WERI-Rb-1 (cell line): ENCODE results near the gene RHOF.

Source experiments
- DNase-seq: peaks from one replicate; pipeline ENCODE4 v3.0.0-alpha.2; 2020
- H3K27ac ChIP-seq: fragments of 250-450 bp; sonication (Bioruptor Pico); 2 replicates; pipeline ENCODE4 v1.5.1; 2020; ENCODE audit warnings: mild to moderate bottlenecking, moderate library complexity
- H3K27me3 ChIP-seq: fragments of 250-450 bp; sonication (Bioruptor Pico); 2 replicates; pipeline ENCODE4 v1.5.1; 2021; ENCODE audit warnings: mild to moderate bottlenecking, low read depth, moderate library complexity; ENCODE audit not compliant: insufficient read depth, severe bottlenecking
- H3K36me3 ChIP-seq: fragments of 250-450 bp; sonication (Bioruptor Pico); 2 replicates; pipeline ENCODE4 v1.5.1; 2020; ENCODE audit warnings: mild to moderate bottlenecking, moderate library complexity
- H3K4me3 ChIP-seq: 2 replicates; pipeline ENCODE4 v1.5.1; 2011; ENCODE audit warnings: low read depth, mild to moderate bottlenecking, control low read depth, low read length
- H3K9me3 ChIP-seq: fragments of 250-450 bp; sonication (Bioruptor Pico); 2 replicates; pipeline ENCODE4 v1.5.1; 2021; ENCODE audit warnings: mild to moderate bottlenecking, moderate library complexity; ENCODE audit not compliant: severe bottlenecking
- CTCF ChIP-seq: IDR thresholded peaks from 2 replicates; pipeline ENCODE4 v1.5.1; 2011; ENCODE audit warnings: low read depth, mild to moderate bottlenecking, control low read depth, inconsistent platforms, low read length

The RHOF gene

GRCh38 chr12:121770388-121770787 lies 23.1 kb downstream of the RHOF start:
- Histone ChIP-seq H3K36me3 (peaks cover 44% of the 10 kb centered on the region), H3K9me3 (no peaks in the 10 kb centered on the region), H3K27me3 (no peaks in the 10 kb centered on the region), H3K27ac (peak overlapping the region; percentile 72), H3K4me3 (no peak overlapping the region)
- no peak for DNase-seq
- TF ChIP-seq CTCF = no peak

GRCh38 chr12:121769831-121770301 lies 23.6 kb downstream of the RHOF start:
- no peaks in the 10 kb centered on the region for H3K27me3 ChIP-seq
- peak; percentile 58 for DNase-seq
- no peaks in the 10 kb centered on the region for H3K9me3 ChIP-seq
- H3K27ac ChIP-seq = peak overlapping the region; percentile 72
- no peak for TF ChIP-seq CTCF
- H3K36me3 ChIP-seq = peaks cover 44% of the 10 kb centered on the region
- H3K4me3 ChIP-seq = no peak overlapping the region

GRCh38 chr12:121769297-121769830 lies 24.1 kb downstream of the RHOF start:
- Histone ChIP-seq H3K36me3 (peaks cover 47% of the 10 kb centered on the region), H3K27me3 (no peaks in the 10 kb centered on the region), H3K9me3 (no peaks in the 10 kb centered on the region), H3K4me3 (no peak overlapping the region), H3K27ac (peak overlapping the region; percentile 72)
- no peak for DNase-seq
- no peak for TF ChIP-seq CTCF

- no peak for TF ChIP-seq CTCF
- Histone ChIP-seq H3K4me3 (no peak overlapping the region), H3K36me3 (peaks cover 47% of the 10 kb centered on the region), H3K9me3 (no peaks in the 10 kb centered on the region), H3K27me3 (no peaks in the 10 kb centered on the region), H3K27ac (peak overlapping the region; percentile 76)
- DNase-seq = peak; percentile 58
These were observed 25.9 kb downstream of the RHOF start for GRCh38 chr12:121767525-121768016.

GRCh38 chr12:121766290-121767039 lies 27.0 kb downstream of the RHOF start:
- Histone ChIP-seq H3K9me3 (no peaks in the 10 kb centered on the region), H3K27ac (peak overlapping the region; percentile 94), H3K4me3 (no peak overlapping the region), H3K36me3 (peaks cover 54% of the 10 kb centered on the region), H3K27me3 (no peaks in the 10 kb centered on the region)
- TF ChIP-seq CTCF = no peak
- no peak for DNase-seq
